ENCODE data around the gene RNASE12. TPM values are rescaled to one million over a fixed set of nuclear protein-coding genes. Genes with fewer than 3 reads are reported as not detected.
A peak's percentile ranks its signal among the peaks of the same experiment; 100 is the strongest.

The RNASE12 gene
- total RNA-seq, 1 donor from 2014 or later, result not detected

GRCh38 chr14:20630340-20631022, 39.3 kb upstream of the RNASE12 start:
- no peak for TF ChIP-seq CTCF (IDR thresholded peaks at IDR 0.05)
- no peaks in the 10 kb centered on the region for H3K9me3 ChIP-seq
- no peaks in the 10 kb centered on the region for H3K36me3 ChIP-seq
- peaks cover 46% of the 10 kb centered on the region for H3K27me3 ChIP-seq (ENCODE audit: low read depth)
- DNase-seq (no peak), ATAC-seq (peak; percentile 31 to 39)
- intact Hi-C loops (cut with DNase I), result no loop called here
- peak overlapping the region; percentile 40 for H3K4me3 ChIP-seq
- no peak overlapping the region for H3K27ac ChIP-seq
- H3K4me1 ChIP-seq, result peaks cover 29% of the 10 kb centered on the region

GRCh38 chr14:20628063-20628854, 37.1 kb upstream of the RNASE12 start:
- intact Hi-C loops (cut with DNase I), result no loop called here
- Histone ChIP-seq H3K4me1 (peaks cover 50% of the 10 kb centered on the region), H3K9me3 (no peaks in the 10 kb centered on the region), H3K27me3 (ENCODE audit: low read depth) (peaks cover 32% of the 10 kb centered on the region), H3K36me3 (no peaks in the 10 kb centered on the region), H3K4me3 (no peak overlapping the region), H3K27ac (no peak overlapping the region)
- DNase-seq, result no peak
- TF ChIP-seq CTCF (IDR thresholded peaks at IDR 0.05), result no peak
- no peak for ATAC-seq

- intact Hi-C loops (cut with DNase I), result no loop called here
- H3K27me3 ChIP-seq (ENCODE audit: low read depth), result peaks cover 27% of the 10 kb centered on the region
- TF ChIP-seq CTCF (IDR thresholded peaks at IDR 0.05), result no peak
- ATAC-seq, result no peak
- peaks cover 53% of the 10 kb centered on the region for H3K4me1 ChIP-seq
- H3K4me3 ChIP-seq, result no peak overlapping the region
- no peaks in the 10 kb centered on the region for H3K9me3 ChIP-seq
- H3K36me3 ChIP-seq, result no peaks in the 10 kb centered on the region
- DNase-seq, result no peak
- no peak overlapping the region for H3K27ac ChIP-seq
Measured at GRCh38 chr14:20627346-20628027, 36.3 kb upstream of the RNASE12 start.

GRCh38 chr14:20626274-20626673, 35.1 kb upstream of the RNASE12 start:
- TF ChIP-seq CTCF (IDR thresholded peaks at IDR 0.05), result no peak
- H3K9me3 ChIP-seq, result no peaks in the 10 kb centered on the region
- no peaks in the 10 kb centered on the region for H3K36me3 ChIP-seq
- intact Hi-C loops (cut with DNase I), result no loop called here
- H3K27ac ChIP-seq, result no peak overlapping the region
- no peak for ATAC-seq
- no peak for DNase-seq
- H3K4me3 ChIP-seq, result no peak overlapping the region
- H3K4me1 ChIP-seq, result peaks cover 41% of the 10 kb centered on the region
- H3K27me3 ChIP-seq (ENCODE audit: low read depth), result peaks cover 15% of the 10 kb centered on the region

- Histone ChIP-seq H3K9me3 (no peaks in the 10 kb centered on the region), H3K27me3 (ENCODE audit: low read depth) (peaks cover 6% of the 10 kb centered on the region), H3K4me1 (peaks cover 30% of the 10 kb centered on the region), H3K36me3 (no peaks in the 10 kb centered on the region), H3K4me3 (peak overlapping the region; percentile 41), H3K27ac (no peak overlapping the region)
- peak; percentile 88 for DNase-seq
- no peak for TF ChIP-seq CTCF (IDR thresholded peaks at IDR 0.05)
- peak; percentile 78 for ATAC-seq
- intact Hi-C loops (cut with DNase I), result no loop called here
Measured at GRCh38 chr14:20624495-20625070, 33.4 kb upstream of the RNASE12 start.

All from lower lobe of right lung (tissue), 2 donors.